Liver (tissue), 9 donors: Measurements from ENCODE around the gene TUBB6. TPM values are rescaled to one million over a fixed set of nuclear protein-coding genes. Genes with fewer than 3 reads are reported as not detected.

Experiments used
- DNase-seq: peaks from one replicate; pipeline ENCODE4 v3.0.0-alpha.2; 2017; ENCODE audit warnings: low spot score
- H3K27ac ChIP-seq, 2 donors: one replicate each; pipeline ENCODE4 v1.7.0; 2013; ENCODE audit warnings: inconsistent platforms in 2 of 2, low read length in 2 of 2, control low read depth in 1 of 2, low read depth in 1 of 2, mild to moderate bottlenecking in 1 of 2
- H3K27me3 ChIP-seq, 4 donors: one replicate each; pipeline versions ENCODE4 v1.6.1 to v1.7.0; 2013; ENCODE audit warnings: low read length in 3 of 4, inconsistent platforms in 1 of 4, mild to moderate bottlenecking in 1 of 4, moderate library complexity in 1 of 4; ENCODE audit not compliant: control insufficient read depth in 4 of 4, insufficient read depth in 4 of 4
- H3K36me3 ChIP-seq, 4 donors: one replicate each; pipeline versions ENCODE4 v1.6.1 to v1.7.0; 2013; ENCODE audit warnings: low read length in 3 of 4, mild to moderate bottlenecking in 3 of 4, low read depth in 1 of 4, moderate library complexity in 1 of 4; ENCODE audit not compliant: control insufficient read depth in 4 of 4, insufficient read depth in 3 of 4
- H3K4me1 ChIP-seq, 4 donors: one replicate each; pipeline versions ENCODE4 v1.6.1 to v1.7.0; 2013; ENCODE audit warnings: low read length in 3 of 4, mild to moderate bottlenecking in 3 of 4, moderate library complexity in 1 of 4; ENCODE audit not compliant: control insufficient read depth in 4 of 4, insufficient read depth in 4 of 4
- H3K4me3 ChIP-seq, 3 donors: one replicate each; pipeline versions ENCODE4 v1.6.1 to v1.7.0; 2013; ENCODE audit warnings: low read length in 3 of 3, control low read depth in 1 of 3, low read depth in 1 of 3, mild to moderate bottlenecking in 1 of 3
- H3K9ac ChIP-seq, 2 donors: one replicate each; pipeline ENCODE4 v1.7.0; 2013; ENCODE audit warnings: low read length in 2 of 2, mild to moderate bottlenecking in 2 of 2, moderate library complexity in 2 of 2, control low read depth in 1 of 2, low read depth in 1 of 2
- H3K9me3 ChIP-seq, 4 donors: one replicate each; pipeline versions ENCODE4 v1.6.1 to v1.7.0; 2013; ENCODE audit warnings: low read length in 3 of 4; ENCODE audit not compliant: control insufficient read depth in 4 of 4
- ATF3 ChIP-seq: IDR thresholded peaks from 2 replicates; pipeline ENCODE4 v1.6.1; 2016; ENCODE audit warnings: antibody characterized with exemption
- EGR1 ChIP-seq, 2 donors: IDR thresholded peaks; 2 replicates each; pipeline ENCODE4 v1.6.1; 2016 to 2018; ENCODE audit warnings: antibody characterized with exemption in 2 of 2, low read depth in 2 of 2
- FOXA1 ChIP-seq: IDR thresholded peaks from 2 replicates; pipeline ENCODE4 v1.6.1; 2016; ENCODE audit warnings: antibody characterized with exemption
- FOXA2 ChIP-seq: IDR thresholded peaks from 2 replicates; pipeline ENCODE4 v1.6.1; 2016; ENCODE audit warnings: antibody characterized with exemption
- GABPA ChIP-seq, 2 donors: IDR thresholded peaks in 1 of 2; conservative IDR thresholded peaks in 1 of 2; 2 replicates each; pipeline ENCODE4 v1.6.1; 2016; ENCODE audit warnings: antibody characterized with exemption in 2 of 2, mild to moderate bottlenecking in 1 of 2, moderate library complexity in 1 of 2
- HNF4A ChIP-seq, 2 donors: conservative IDR thresholded peaks; 2 replicates each; pipeline ENCODE4 v1.6.1; 2016; ENCODE audit warnings: antibody characterized with exemption in 2 of 2, mild to moderate bottlenecking in 2 of 2
- HNF4G ChIP-seq: IDR thresholded peaks from 2 replicates; pipeline ENCODE4 v1.6.1; 2016; ENCODE audit warnings: antibody characterized with exemption
- JUND ChIP-seq, 2 donors: IDR thresholded peaks; 2 replicates each; pipeline ENCODE4 v1.6.1; 2016; ENCODE audit warnings: antibody characterized with exemption in 2 of 2
- NR2F2 ChIP-seq: IDR thresholded peaks from 2 replicates; pipeline ENCODE4 v1.6.1; 2016; ENCODE audit warnings: antibody characterized with exemption
- RAD21 ChIP-seq, 2 donors: IDR thresholded peaks; 2 replicates each; pipeline ENCODE4 v1.6.1; 2016; ENCODE audit warnings: antibody characterized with exemption in 2 of 2, mild to moderate bottlenecking in 2 of 2
- RXRA ChIP-seq, 2 donors: IDR thresholded peaks; 2 replicates each; pipeline ENCODE4 v1.6.1; 2017 to 2018; ENCODE audit warnings: antibody characterized with exemption in 2 of 2, mild to moderate bottlenecking in 1 of 2
- SP1 ChIP-seq: IDR thresholded peaks from 2 replicates; pipeline ENCODE4 v1.6.1; 2018; ENCODE audit warnings: antibody characterized with exemption, mild to moderate bottlenecking
- TAF1 ChIP-seq: conservative IDR thresholded peaks from 2 replicates; pipeline ENCODE4 v1.6.1; 2016; ENCODE audit warnings: antibody characterized with exemption, mild to moderate bottlenecking
- YY1 ChIP-seq: IDR thresholded peaks from 2 replicates; pipeline ENCODE4 v1.6.1; 2016; ENCODE audit warnings: antibody characterized with exemption, mild to moderate bottlenecking
- WGBS: extraction: QIAGEN DNeasy Blood & Tissue Kit; methylation state at CpG from one replicate; pipeline ENCODE4 v1.1.7; 2013; 5-methylcytosine and 5-hydroxymethylcytosine counted together
- polyA plus RNA-seq, 2 donors: library from polyadenylated mRNA; stranded (reverse) in 1 of 2; unstranded in 1 of 2; fragments of 200-250 nt in 1 of 2; fragments of >200 nt in 1 of 2; fragmentation: Nextera tagmentation in 1 of 2; extraction: Ambion mirVana in 1 of 2; gene quantifications; one replicate each; pipeline versions ENCODE4 v1.2.1 to v1.2.3, GENCODE V29; 2013 to 2015
- total RNA-seq, 2 donors: library from RNA; depleted of rRNA; stranded (reverse); fragments of >200 nt; gene quantifications; one replicate each; pipeline ENCODE4 v1.2.3, GENCODE V29; 2014
- TF ChIP-seq, protein P1 (sequence below): IDR thresholded peaks from 2 replicates; pipeline ENCODE4 v1.6.1; 2016; ENCODE audit warnings: antibody characterized with exemption
- TF ChIP-seq, protein P2 (sequence below): fragments of 150-350 bp; IDR thresholded peaks from 2 replicates; pipeline ENCODE4 v1.5.1; 2017; ENCODE audit warnings: improper control_type of control experiment, low read depth, low read length; ENCODE audit not compliant: missing input control
- TF ChIP-seq, protein P3 (sequence below): IDR thresholded peaks from 2 replicates; pipeline ENCODE4 v1.6.1; 2016; ENCODE audit warnings: antibody characterized with exemption
- TF ChIP-seq, protein P4 (sequence below): IDR thresholded peaks from 2 replicates; pipeline ENCODE4 v1.6.1; 2016; ENCODE audit warnings: antibody characterized with exemption, mild to moderate bottlenecking
- donor health status: healthy.
- donor health status: healthy.
- donor health status: healthy.
- donor health status: healthy.
- donor health status: healthy.

The TUBB6 gene
- total and polyA plus RNA-seq, 4 donors, result 5.5 to 347 (median 17.5) TPM

DNA sequence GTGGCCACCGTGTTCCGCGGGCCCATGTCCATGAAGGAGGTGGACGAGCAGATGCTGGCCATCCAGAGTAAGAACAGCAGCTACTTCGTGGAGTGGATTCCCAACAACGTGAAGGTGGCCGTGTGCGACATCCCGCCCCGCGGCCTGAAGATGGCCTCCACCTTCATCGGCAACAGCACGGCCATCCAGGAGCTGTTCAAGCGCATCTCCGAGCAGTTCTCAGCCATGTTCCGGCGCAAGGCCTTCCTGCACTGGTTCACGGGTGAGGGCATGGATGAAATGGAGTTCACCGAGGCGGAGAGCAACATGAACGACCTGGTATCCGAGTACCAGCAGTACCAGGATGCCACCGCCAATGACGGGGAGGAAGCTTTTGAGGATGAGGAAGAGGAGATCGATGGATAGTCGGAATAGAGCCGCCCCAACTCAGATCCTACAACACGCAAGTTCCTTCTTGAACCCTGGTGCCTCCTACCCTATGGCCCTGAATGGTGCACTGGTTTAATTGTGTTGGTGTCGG lies 17.7 kb downstream of the TUBB6 start:
- H3K27me3 ChIP-seq, result no peaks in the 10 kb centered on the region
- no peaks in the 10 kb centered on the region for H3K9me3 ChIP-seq
- no peaks in the 10 kb centered on the region for H3K4me1 ChIP-seq
- peaks cover 24 to 52% (median 33%) of the 10 kb centered on the region in 4 donors for H3K36me3 ChIP-seq
- H3K9ac ChIP-seq, result no peak overlapping the region
- TF ChIP-seq SP1 (no peak), FOXA2 (no peak), RXRA (IDR thresholded peaks at IDR 0.05) (no peak), RAD21 (IDR thresholded peaks at IDR 0.05) (no peak), HNF4A (conservative IDR thresholded peaks at IDR 0.05) (no peak), GABPA (IDR thresholded peaks at IDR 0.05 in 1 of 2, conservative IDR thresholded peaks at IDR 0.05 in 1 of 2) (no peak), HNF4G (no peak), YY1 (no peak), NR2F2 (no peak), TAF1 (no peak), EGR1 (IDR thresholded peaks at IDR 0.05; ENCODE audit: low read depth in 2 of 2) (no peak), ATF3 (no peak), JUND (IDR thresholded peaks at IDR 0.05) (no peak), FOXA1 (no peak)
- TF ChIP-seq, protein P1, sequence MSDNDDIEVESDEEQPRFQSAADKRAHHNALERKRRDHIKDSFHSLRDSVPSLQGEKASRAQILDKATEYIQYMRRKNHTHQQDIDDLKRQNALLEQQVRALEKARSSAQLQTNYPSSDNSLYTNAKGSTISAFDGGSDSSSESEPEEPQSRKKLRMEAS, result no peak
- TF ChIP-seq, protein P2, sequence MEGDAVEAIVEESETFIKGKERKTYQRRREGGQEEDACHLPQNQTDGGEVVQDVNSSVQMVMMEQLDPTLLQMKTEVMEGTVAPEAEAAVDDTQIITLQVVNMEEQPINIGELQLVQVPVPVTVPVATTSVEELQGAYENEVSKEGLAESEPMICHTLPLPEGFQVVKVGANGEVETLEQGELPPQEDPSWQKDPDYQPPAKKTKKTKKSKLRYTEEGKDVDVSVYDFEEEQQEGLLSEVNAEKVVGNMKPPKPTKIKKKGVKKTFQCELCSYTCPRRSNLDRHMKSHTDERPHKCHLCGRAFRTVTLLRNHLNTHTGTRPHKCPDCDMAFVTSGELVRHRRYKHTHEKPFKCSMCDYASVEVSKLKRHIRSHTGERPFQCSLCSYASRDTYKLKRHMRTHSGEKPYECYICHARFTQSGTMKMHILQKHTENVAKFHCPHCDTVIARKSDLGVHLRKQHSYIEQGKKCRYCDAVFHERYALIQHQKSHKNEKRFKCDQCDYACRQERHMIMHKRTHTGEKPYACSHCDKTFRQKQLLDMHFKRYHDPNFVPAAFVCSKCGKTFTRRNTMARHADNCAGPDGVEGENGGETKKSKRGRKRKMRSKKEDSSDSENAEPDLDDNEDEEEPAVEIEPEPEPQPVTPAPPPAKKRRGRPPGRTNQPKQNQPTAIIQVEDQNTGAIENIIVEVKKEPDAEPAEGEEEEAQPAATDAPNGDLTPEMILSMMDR, result no peak
- TF ChIP-seq, protein P3, sequence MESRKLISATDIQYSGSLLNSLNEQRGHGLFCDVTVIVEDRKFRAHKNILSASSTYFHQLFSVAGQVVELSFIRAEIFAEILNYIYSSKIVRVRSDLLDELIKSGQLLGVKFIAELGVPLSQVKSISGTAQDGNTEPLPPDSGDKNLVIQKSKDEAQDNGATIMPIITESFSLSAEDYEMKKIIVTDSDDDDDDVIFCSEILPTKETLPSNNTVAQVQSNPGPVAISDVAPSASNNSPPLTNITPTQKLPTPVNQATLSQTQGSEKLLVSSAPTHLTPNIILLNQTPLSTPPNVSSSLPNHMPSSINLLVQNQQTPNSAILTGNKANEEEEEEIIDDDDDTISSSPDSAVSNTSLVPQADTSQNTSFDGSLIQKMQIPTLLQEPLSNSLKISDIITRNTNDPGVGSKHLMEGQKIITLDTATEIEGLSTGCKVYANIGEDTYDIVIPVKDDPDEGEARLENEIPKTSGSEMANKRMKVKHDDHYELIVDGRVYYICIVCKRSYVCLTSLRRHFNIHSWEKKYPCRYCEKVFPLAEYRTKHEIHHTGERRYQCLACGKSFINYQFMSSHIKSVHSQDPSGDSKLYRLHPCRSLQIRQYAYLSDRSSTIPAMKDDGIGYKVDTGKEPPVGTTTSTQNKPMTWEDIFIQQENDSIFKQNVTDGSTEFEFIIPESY, result no peak
- TF ChIP-seq, protein P4, sequence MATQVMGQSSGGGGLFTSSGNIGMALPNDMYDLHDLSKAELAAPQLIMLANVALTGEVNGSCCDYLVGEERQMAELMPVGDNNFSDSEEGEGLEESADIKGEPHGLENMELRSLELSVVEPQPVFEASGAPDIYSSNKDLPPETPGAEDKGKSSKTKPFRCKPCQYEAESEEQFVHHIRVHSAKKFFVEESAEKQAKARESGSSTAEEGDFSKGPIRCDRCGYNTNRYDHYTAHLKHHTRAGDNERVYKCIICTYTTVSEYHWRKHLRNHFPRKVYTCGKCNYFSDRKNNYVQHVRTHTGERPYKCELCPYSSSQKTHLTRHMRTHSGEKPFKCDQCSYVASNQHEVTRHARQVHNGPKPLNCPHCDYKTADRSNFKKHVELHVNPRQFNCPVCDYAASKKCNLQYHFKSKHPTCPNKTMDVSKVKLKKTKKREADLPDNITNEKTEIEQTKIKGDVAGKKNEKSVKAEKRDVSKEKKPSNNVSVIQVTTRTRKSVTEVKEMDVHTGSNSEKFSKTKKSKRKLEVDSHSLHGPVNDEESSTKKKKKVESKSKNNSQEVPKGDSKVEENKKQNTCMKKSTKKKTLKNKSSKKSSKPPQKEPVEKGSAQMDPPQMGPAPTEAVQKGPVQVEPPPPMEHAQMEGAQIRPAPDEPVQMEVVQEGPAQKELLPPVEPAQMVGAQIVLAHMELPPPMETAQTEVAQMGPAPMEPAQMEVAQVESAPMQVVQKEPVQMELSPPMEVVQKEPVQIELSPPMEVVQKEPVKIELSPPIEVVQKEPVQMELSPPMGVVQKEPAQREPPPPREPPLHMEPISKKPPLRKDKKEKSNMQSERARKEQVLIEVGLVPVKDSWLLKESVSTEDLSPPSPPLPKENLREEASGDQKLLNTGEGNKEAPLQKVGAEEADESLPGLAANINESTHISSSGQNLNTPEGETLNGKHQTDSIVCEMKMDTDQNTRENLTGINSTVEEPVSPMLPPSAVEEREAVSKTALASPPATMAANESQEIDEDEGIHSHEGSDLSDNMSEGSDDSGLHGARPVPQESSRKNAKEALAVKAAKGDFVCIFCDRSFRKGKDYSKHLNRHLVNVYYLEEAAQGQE, result no peak
- DNase-seq, result no peak
- WGBS, result 98% methylated on average over 29 of the region's 29 CpGs
- no peak overlapping the region for H3K4me3 ChIP-seq
- H3K27ac ChIP-seq, result no peak overlapping the region
